ENCODE data around the gene POMGNT2.

POMGNT2 gene

DNA sequence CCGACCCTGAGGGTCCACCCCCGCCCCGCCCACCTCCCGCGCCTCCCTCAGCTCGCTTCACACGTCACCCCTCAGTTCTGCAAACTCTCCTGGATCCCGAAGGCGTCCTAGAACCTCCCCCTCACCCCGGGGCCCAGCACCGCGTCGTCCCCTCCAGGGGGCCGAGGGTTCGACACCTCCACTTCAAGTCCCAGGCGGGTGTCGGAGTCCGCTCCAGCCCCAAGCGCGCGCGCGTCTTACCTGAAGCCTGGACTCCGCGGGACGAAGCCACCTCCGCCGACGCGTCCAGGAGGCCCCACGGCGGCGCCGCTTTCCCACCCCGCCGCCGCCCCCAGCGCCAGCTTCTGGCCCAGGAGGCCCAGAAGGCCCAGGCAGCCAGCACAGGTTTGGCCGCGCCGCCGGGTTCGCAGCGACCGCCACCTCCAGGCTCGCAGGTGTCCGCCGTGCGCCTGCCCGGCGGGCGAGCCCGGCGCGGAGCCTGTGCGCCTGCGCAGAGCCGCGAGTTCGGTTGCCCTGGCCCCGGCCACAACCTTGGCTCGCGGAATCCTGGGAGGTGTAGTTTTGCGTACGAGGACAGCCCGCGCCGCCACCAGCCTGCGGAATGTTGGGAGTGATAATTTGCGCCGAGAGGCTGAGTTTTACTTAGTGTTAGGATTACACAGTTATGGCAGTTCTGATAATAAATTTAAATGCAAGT, at the start of gene POMGNT2:
TSS of gene POMGNT2 (minus strand) at position 484 of the 697 bp plus-strand sequence. CDS start 24,648 bp downstream, outside the sequence.
- DNase-seq (ENCODE audit: low read depth in 1 of 2, low spot score in 1 of 2) = peak; percentile 94 to 98
- in situ Hi-C loops (cut with HindIII; ENCODE audit: low pct_unique_long_range_greater_than_20kb, low sequenced_read_pairs) = no loop called here
- TF ChIP-seq JUND (IDR thresholded peaks at IDR 0.05; ENCODE audit: low read depth) = no peak

DNA sequence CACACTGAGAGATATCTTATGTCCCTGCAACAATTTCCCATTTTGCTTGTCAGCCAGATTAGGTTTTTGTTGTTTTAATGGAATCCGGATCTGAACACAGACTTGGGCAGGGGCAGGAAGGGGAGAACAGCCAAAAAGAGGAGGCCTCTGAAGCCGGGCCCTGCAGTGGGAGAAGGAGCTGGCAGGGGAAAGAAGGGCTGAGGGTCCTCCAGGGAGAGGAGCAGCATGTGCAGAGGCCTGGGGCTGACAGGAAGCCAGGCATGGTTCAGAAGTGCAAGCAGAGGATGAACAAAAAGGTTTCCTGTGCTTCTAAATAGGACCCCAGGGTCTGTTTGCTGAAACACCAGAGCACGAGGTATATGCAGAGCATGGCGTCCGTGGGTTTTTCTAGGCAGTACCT, 49.1 kb upstream of the POMGNT2 start:
- in situ Hi-C loops (cut with HindIII; ENCODE audit: low pct_unique_long_range_greater_than_20kb, low sequenced_read_pairs) = no loop called here

GRCh38 chr3:43153216-43154083, 47.6 kb upstream of the POMGNT2 start:
- DNase-seq (ENCODE audit: low read depth in 1 of 2, low spot score in 1 of 2) = no peak
- no peak for TF ChIP-seq JUND (IDR thresholded peaks at IDR 0.05; ENCODE audit: low read depth)
- in situ Hi-C loops (cut with HindIII; ENCODE audit: low pct_unique_long_range_greater_than_20kb, low sequenced_read_pairs) = no loop called here

More for the DNA sequence above, 49.1 kb upstream of the POMGNT2 start:
- no peak for DNase-seq (ENCODE audit: low read depth in 1 of 2, low spot score in 1 of 2)
- TF ChIP-seq JUND (IDR thresholded peaks at IDR 0.05; ENCODE audit: low read depth) = no peak

DNA sequence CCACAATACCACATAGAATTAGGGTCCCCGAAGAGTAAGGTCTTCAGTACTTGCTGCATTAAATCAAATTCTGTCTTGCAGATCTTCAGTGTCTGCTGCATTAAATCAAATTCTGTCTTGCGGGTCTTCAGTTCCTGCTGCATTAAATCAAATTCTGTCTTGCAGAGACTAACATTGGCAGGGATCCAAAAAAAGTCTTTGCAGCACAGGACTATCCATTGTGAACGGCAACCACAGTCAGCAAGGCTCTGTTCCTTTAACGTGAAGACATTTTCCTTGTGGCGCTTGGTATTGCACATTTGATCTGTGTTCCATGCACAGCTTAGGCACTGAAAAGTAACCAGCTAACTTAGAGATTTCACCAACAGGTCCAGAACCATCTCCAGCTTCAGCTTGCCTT, 46.8 kb upstream of the POMGNT2 start:
- no peak for TF ChIP-seq JUND (IDR thresholded peaks at IDR 0.05; ENCODE audit: low read depth)
- peak in 1 of 2 experiments; percentile 20 for DNase-seq (ENCODE audit: low read depth in 1 of 2, low spot score in 1 of 2)
- in situ Hi-C loops (cut with HindIII; ENCODE audit: low pct_unique_long_range_greater_than_20kb, low sequenced_read_pairs) = no loop called here

DNA sequence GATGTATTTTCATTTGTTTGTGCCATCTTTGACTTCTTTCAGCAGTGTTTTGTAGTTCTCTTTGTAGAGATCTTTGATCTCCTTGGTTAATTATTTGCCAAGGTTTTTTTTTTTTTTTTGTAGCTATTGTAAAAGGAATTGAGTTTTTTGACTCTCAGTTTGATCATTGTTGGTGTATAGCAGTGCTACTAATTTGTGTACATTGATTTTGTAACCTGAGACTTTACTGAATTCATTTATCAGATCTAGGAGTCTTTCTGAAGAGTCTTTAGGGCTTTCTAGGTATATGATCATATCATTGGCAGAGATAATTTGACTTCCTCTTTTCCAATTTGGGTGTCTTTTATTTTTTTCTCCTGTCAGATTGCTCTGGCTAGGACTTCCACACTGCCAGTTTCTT, 42.2 kb upstream of the POMGNT2 start:
- in situ Hi-C loops (cut with HindIII; ENCODE audit: low pct_unique_long_range_greater_than_20kb, low sequenced_read_pairs) = no loop called here
- TF ChIP-seq JUND (IDR thresholded peaks at IDR 0.05; ENCODE audit: low read depth) = no peak
- DNase-seq (ENCODE audit: low read depth in 1 of 2, low spot score in 1 of 2) = no peak

- TF ChIP-seq JUND (IDR thresholded peaks at IDR 0.05; ENCODE audit: low read depth) = no peak
- in situ Hi-C loops (cut with HindIII; ENCODE audit: low pct_unique_long_range_greater_than_20kb, low sequenced_read_pairs) = no loop called here
- no peak for DNase-seq (ENCODE audit: low read depth in 1 of 2, low spot score in 1 of 2)
These were observed 40.7 kb upstream of the POMGNT2 start for GRCh38 chr3:43146599-43146998.

DNA sequence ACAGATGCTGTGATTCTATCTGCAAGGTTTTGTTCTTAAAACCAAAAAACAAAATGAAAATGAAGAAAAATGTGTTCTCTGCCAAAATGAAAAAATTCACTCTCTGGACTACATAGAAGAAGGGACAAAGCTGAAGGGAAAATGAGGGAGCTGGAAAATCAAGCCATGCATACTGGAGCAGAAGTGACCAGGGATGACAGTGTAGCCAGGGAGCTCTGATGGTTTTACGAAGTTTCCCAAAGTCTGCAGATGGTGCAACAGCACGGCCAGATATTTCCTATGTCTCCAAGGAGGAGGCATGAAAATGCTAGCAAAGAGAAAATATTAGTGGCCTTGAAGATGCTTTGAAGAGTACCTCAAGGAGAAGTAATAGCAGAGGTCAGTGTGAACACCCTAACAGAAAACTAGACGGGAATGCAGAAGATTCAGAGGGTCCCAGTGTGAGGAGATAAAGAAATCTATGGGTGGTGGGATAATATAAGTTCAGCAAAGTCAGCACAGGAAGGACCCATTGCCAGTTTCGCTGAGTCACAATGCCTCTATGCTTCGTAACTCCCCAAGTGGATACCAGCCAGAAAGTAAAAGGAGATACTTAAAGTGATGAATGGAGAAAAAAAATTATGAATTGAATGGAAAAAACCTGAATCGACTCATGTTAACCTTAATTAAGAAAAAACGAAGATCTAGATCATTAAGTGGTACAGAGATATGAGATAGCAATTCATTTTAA, 39.0 kb upstream of the POMGNT2 start:
- in situ Hi-C loops (cut with HindIII; ENCODE audit: low pct_unique_long_range_greater_than_20kb, low sequenced_read_pairs) = no loop called here
- no peak for DNase-seq (ENCODE audit: low read depth in 1 of 2, low spot score in 1 of 2)

GRCh38 chr3:43142472-43142871, 36.6 kb upstream of the POMGNT2 start:
- no peak for TF ChIP-seq JUND (IDR thresholded peaks at IDR 0.05; ENCODE audit: low read depth)
- in situ Hi-C loops (cut with HindIII; ENCODE audit: low pct_unique_long_range_greater_than_20kb, low sequenced_read_pairs) = no loop called here
- no peak for DNase-seq (ENCODE audit: low read depth in 1 of 2, low spot score in 1 of 2)

More for the DNA sequence above, 39.0 kb upstream of the POMGNT2 start:
- TF ChIP-seq JUND (IDR thresholded peaks at IDR 0.05; ENCODE audit: low read depth) = no peak

DNA sequence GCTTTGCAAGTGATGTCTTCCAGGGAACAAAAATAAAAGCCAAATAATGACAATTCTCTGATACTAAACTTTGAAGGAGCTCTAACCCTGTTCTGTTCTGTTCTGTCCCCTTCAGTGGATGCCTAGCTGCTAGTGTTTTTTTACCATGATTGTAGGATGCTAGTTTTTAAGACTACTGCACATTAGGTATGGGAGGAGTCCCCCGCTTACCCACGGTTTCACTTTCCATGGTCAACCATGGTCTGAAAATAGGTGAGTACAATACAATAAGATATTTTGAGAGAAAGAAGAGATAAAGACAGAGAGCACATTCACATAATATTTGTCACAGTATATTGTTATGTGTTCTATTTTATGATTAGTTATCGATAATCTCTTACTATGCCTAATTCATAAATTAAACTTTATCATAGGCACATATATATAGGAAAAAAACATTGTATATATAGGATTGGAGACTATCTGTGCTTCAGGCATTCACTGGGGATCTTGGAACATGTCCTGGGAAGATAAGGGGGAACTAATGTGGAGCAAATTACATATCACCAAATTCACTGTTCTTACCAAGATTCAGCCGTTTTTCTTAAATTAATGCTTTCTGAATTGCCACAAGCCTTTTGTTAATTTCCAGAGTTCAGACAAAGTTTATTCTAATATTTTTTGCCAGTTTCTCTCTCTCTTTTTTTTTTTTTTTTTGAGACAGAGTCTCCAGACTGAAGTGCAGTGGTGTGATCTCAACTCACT, 32.8 kb upstream of the POMGNT2 start:
- no peak for TF ChIP-seq JUND (IDR thresholded peaks at IDR 0.05; ENCODE audit: low read depth)
- in situ Hi-C loops (cut with HindIII; ENCODE audit: low pct_unique_long_range_greater_than_20kb, low sequenced_read_pairs) = no loop called here
- no peak for DNase-seq (ENCODE audit: low read depth in 1 of 2, low spot score in 1 of 2)

DNA sequence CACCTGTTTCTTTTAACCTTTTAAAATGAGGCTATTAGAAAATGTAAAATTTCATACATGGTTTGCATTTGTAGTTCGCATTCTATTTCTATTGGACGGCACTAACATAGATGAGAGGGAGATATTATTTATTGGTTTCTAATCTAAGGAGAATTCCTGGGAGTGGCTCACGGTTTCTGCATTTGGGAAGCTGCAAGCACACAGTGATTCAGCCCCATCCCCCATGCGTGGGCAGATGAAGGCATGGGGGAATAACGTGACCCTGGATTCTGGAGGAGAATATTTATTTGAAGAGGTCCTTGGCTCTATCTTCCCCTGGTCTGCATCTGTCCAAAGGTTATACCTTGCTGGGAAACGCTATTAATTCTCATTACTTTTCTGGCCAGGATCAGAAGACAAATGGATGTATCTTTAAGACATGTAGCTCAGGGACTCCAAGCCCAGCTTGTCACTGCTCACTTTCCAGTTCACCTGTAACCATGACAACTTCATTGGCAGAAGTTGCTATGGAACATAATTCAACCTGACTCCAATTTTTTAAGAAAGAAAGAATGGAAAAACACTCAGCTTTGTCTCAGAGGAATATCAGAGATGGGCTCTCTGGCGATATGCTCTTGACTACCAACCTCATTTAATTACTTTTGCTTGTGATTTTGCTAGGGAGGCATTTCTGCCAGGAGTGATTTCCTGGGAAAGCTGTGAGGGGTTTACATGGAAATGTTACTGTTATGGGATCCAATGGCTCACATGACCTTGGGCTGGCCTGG, 27.2 kb upstream of the POMGNT2 start:
- TF ChIP-seq JUND (IDR thresholded peaks at IDR 0.05; ENCODE audit: low read depth) = no peak
- DNase-seq (ENCODE audit: low read depth in 1 of 2, low spot score in 1 of 2) = no peak
- in situ Hi-C loops (cut with HindIII; ENCODE audit: low pct_unique_long_range_greater_than_20kb, low sequenced_read_pairs) = no loop called here

- TF ChIP-seq JUND (IDR thresholded peaks at IDR 0.05; ENCODE audit: low read depth) = no peak
- DNase-seq (ENCODE audit: low read depth in 1 of 2, low spot score in 1 of 2) = no peak
- in situ Hi-C loops (cut with HindIII; ENCODE audit: low pct_unique_long_range_greater_than_20kb, low sequenced_read_pairs) = no loop called here
These were observed 26.3 kb upstream of the POMGNT2 start for GRCh38 chr3:43132193-43132592.

All from T47D (cell line).